HG03469 (cell line): ENCODE results near the gene LMCD1.

Experiments used
- ATAC-seq: cut with Tn5 transposase; IDR thresholded peaks from one replicate; pipeline ENCODE4 v1.9.1; 2021; ENCODE audit warnings: mild to moderate bottlenecking, moderate library complexity, moderate number of reproducible peaks; ENCODE audit not compliant: unreplicated experiment

Gene LMCD1

DNA sequence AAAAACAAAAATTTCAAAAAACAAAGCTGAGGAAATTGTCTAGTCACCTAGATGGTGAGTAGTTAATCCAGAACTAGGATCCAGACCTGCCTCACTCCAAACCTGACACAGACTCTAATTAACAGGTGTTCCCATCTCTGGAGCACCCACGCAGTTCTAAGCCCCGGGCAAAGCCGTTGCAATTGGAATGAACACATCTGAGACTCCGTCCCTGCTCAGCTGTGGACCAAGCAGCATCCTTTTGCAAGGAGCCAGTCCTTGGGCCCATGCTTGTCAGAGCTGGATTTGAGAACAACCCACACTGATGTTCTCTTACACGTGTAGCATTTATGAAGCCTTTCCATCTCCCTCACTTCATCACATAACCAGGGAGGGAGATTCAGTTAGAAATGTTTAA lies 54.8 kb downstream of the LMCD1 start:
- ATAC-seq: no peak

DNA sequence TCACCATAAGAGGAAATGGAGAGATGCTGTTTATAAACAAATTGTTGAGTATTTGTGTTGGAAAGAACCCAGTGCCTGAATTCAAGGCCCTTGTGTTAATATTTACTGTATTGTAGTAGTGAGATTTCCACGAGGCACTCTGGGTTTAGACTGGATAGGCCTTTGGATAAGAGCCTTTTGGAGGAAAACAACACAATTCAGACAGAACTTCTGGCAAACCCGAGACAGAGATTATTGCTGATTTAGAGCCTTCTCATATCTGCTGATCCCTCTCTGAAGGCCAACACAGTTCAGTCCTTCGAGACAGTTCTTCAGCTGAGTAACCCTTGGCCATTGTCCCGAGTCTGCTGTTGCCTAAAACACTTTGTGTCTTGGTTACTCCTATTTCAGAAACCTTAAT lies 55.7 kb downstream of the LMCD1 start:
- ATAC-seq: no peak

DNA sequence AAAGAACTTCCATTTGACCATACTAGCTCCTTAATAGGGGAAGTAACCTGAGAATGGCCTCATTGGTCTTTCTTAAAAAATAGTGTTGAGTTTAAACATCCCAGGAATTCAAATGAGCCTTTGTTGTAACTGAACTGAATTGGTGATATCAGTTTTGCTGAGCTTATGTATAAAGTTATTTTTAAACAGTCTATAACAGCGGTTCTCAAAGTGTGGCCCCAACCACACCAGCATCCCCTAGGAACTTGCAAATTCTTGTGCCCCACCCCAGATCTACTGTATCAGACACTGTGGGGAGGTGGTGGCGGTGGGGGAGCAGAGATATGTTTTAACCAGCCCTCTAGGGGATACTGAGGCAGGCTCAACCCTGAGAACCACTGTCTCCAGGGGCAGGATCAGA lies 57.0 kb downstream of the LMCD1 start:
- ATAC-seq: no peak

DNA sequence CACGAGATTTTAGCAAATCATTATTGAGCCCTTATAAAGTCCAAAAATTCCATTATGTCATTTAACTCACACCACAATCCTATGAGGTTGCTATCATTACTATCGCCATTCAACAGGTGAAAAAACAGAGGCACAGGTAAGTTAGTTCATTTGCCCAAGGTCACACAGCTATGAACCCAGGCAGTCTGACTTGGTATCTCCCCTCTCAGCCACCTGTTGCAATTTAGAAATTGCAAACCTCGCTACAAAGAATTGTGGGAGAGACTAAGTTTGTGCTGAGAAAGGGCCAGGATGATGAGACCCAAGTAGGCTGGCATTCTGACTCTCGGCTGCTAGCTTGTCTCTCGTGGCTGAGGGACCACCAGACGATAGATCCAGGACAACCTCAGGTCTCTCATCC lies 57.7 kb downstream of the LMCD1 start:
- no peak for ATAC-seq

DNA sequence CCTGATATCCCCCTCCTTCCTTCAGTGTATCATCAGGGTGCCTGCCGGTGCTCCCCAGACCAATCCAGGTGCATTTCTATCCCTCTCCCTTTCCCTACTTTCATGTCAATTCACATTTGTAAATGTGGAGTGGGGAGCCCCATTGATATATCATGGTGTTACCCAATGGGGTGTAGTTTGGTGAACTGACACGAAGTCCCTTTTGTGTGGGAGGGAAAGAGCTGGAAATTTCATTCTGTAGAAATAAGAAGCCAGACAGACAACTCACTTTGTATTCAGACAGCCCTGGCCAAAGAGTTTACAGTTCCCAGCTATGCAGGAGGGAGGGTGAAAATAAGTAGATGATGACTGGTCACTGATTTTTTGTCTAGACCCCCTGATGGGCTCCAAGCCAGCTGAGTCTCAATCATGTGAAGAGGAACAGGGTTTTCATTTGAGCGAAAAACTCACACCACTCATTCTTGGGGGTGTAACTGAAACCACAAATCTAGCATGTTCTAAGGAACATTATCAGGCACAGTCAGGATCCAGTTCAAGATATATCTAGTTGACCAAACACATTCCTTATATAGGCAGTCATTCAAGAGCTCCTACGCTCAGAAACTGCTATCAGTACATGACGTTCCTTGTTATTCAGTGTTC lies 58.9 kb downstream of the LMCD1 start:
- no peak for ATAC-seq

DNA sequence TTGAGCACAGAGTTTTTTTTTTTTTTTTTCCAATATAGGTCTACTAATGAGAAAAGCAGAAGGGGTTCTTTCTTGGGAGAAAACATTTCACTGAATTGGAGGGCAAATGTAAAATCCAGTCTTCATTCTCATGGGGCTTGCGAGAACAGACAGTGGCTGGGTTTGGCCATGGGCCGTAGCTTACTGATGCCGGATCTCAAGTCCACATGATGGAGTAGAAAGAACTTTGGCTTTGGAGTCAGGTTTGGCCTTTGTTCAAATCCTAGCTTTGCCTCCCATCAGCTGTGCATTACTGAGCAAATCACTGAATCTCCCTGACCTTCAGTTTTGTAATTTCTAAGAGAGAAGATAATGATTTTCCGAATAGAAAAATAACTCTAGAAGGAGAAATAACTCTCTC lies 59.7 kb downstream of the LMCD1 start:
- ATAC-seq: no peak

DNA sequence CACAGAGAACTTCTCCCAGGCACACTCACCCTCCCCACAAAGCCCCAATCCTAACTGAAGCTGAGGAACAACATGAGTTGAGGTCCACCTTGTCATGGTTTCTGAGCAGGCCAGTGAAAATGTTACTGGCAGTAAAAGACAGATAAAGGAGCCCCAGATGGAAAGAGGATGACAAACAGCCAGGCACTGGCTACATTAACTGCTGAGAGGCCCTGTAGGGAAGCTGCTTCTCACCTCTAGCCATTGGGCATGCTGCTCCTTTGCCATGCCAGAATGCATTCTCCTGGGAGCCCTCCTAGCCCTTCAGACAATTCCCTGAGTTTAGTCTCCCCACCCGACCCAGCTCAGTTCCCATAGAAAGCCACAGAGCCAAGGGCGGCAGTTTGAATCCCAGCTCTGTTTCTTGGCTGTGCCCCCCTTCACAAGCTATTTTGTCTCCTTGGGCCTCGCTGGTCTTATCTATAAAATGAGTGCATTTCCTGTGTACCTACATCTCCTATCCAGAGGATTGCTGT lies 60.5 kb downstream of the LMCD1 start:
- no peak for ATAC-seq

DNA sequence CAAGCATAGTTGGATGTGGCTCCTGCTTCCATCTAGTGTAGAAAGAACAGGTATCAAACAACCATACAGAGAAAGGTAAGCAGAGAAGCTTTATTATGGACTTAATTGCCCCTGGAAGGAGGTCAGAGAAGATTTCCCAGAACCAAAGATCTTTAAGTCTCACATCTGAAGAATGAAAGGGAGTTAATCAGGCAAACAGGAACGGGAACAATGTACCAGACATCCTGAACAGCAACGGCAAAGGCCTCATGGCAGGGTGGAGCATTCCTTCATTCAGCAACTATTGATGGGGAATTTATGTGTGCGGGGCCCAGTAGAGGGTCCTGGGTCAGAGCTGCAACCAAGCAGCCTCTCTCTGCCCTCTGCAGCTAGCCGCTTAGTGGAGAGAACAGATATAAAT lies 61.5 kb downstream of the LMCD1 start:
- ATAC-seq: no peak

DNA sequence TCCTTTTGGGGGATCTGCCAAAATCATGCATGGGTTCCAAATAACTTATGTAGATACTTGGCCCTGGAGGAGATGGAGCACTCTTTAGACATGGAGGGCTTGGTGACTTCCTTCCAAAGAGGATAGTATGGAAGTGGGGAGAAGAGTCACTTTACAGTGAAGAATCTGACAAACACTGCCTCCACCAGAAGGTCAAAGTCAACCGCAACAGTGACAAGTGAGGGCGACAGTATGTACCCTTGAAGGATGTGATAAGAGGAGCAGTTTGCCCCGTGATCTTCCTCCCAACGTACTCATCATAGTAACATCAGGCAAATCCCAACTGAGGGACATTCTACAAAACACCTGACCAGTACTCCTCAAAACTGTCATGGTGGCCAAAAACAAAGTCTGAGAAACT lies 62.0 kb downstream of the LMCD1 start:
- no peak for ATAC-seq

DNA sequence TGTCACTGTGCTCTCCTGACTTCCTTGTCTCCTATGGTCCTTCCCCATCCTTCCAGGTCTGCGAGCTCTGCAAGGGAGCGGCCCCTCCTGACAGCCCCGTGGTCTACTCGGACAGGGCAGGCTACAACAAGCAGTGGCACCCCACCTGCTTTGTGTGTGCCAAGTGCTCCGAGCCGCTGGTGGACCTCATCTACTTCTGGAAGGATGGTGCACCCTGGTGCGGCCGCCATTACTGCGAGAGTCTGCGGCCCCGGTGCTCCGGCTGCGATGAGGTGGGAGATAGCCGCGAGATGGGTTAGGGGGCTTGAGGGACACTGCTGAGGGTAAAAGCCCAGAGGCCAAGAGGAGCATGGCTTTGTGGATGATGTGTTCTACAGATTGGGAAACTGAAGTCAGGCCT lies 63.8 kb downstream of the LMCD1 start:
- ATAC-seq: no peak

DNA sequence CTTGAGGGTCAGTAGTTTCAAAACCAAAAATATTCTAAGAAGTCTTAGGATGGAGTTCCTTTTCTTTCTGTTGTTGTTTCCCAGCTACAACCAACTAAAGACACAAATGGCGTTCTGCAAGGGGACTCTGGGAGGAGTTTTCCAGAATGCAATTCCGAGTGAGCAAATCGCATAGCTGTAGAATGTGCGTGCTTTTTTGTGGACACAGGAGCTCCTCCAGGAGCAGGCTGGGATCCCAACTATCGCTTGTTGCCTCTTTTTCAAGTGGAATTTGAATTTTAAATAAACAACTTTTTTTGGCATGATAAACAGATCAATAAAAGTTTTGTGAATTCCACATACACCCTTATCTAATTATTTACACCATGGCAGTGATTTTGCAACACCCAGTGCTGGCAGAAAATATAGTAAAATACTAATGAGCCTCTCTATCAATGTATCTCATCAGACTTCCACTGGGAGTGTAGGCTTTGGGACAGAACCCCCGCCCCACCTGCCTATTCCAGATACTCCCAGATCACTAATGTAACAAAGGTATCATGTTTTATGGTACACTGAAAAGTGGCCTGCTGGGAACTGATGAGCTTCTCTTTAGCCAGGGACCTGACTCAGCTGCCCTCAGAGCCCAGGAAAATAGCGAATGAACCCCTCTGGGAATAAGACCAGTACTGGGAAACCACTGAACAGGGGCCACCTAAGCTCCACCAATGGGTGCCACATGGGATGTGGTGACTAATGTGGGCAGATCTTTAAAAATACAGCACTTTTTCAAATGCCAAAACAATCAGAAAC lies 66.4 kb downstream of the LMCD1 start:
- no peak for ATAC-seq

DNA sequence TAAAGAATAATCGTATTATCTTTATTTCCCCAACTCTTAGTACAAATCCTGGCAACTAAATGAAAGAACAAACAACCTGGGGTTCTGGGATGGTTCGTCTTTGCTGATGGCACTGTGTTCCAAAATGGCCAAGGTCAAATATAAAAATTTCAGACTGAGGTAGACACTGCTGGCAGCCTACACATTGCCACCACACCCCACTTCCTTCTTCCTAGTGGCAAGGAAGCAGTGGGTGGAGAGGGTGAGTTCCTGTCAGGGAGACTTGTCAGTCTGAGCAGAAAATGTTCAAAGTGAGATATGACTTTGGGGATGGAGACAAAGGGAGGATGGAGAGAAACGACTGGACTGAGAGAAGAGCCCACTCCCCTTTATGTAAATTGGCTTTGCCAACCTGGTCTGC lies 69.6 kb downstream of the LMCD1 start:
- no peak for ATAC-seq

DNA sequence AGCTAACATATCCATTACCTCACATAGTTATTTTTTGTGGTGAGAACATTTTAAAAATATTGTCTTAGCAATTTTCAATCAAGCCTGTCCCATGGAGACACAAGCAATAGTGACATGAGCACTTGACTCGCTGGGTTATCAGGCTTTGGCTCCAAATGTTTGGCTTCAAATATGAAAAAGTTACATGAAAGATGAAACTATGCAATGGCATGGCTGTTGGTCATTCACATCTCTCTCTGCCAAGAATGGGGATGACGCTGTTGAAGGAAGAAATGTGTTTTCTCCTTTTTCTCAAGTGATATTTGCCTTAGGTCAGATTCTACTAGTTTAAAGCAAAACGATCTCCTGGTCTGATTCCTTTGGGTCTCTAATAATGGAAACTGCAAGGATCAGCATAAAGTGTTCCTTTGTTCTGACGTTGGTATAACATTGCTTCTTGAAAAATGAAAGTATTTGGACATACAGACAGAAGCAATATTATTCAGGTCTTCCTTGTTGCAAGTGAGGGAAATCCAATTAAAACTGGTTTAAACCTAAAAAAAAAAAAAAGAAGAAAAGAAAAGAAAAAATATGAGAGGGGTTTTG lies 71.8 kb downstream of the LMCD1 start:
- ATAC-seq: no peak

DNA sequence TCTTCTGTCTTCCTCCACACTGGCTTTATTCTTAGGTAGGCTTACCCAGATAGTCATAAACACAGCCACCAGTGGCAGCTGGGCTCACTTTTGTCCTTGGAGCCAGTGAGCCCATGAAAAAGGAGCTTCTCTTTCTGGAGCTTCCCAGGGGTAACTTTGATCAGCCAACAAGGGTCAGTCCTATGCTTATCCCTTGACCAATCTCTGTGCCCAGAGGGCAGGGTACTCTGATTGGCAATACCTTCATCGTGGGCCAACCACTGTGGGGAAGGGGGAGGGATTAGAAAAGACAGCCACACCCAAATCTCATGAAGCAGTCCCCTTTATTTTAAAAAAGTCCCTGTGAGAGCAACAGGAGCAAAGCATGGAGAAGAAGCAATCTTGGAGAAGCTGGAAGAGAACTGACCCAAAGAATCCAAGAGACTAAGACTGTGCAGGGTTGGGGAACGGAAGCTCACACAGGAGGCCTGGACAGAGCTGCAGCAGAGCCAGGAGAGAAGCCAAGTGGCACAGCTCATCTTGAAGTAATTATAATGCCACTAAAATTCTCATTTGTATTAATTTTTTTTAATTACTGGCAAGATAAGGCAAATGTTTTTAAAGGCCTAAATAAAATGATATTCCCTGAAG lies 72.5 kb downstream of the LMCD1 start:
- no peak for ATAC-seq

DNA sequence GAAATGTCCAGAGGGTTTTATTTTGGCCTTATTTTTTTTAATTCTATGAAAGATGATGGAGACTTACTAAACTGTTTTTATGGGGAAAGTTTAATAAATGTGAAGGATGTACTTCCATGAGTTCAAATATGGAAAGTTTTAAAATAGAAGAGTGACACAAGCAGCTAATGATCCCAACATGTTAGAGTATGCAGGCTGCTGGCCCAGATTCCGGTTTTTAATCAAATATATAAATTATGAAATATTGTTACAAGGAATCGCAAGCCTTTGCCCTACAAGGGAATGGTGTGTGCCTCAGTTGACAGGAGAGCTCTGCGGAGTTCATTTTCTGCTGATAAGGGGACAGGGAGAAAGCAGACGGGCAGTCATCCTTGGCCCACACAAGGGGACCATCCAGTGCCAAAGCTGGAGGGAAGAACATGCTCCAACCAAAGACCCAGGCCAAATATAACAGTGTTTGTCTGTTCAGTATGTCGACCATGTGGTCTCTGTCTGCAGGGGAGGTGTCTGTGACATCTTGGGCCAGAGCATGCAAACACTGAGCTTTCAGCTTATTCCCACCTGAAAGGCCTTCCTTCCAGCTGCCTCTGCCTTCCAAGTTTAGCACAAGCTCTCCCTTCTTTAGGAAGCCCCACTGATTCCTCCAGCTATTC lies 73.2 kb downstream of the LMCD1 start:
- ATAC-seq: no peak

DNA sequence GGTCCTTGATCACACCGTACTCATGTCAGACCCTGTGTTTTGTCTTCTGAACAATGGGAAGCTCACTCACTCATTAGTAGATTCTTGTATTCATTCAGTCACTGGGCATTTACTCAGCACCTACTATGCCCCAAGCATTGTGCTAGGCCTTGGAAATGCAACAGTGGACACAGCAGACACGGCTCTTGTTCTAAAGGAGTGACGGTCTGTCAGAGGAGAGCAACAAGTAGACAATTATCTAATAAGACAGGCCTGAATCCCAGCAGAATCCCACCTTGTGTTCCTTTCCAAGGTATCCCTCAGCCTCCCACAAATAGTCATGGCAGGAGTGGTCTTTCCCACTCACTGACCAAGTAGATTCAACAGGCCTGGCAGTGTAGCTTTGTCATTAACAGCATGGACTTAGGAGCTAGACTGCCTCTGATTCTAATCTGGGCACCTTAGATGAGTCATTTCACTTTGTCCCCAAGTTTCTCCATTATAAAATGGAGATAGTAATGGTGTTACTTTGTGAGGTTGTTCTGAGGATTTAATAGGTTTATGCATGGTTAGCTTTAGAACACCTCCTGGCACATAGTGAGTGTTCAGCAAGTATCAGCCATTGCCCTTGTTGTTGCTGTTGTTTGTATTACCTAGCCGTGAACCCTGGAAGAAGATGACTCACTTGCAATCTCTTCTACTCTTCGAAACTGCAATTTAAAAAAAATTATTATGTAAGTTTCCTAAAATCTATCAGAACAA lies 73.9 kb downstream of the LMCD1 start:
- ATAC-seq: no peak

DNA sequence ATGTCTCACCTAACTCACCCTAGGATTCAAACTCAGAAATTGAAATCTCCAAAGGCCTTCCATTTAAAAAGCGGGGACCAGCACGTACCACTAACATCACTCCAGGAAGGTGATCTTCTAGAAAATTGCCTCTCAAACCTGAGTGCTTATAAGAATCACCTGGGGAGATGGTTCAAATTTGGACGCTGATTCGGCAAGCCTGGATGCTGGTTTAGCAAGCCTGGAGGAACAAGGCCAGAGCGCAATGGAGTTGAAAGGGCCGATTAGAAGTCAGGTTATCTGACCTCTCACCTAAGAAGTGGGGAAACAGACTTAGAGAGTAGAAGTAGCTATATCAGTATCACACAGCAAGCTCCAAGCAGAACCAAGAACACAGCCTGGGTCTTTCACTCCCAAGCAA lies 74.8 kb downstream of the LMCD1 start:
- no peak for ATAC-seq

DNA sequence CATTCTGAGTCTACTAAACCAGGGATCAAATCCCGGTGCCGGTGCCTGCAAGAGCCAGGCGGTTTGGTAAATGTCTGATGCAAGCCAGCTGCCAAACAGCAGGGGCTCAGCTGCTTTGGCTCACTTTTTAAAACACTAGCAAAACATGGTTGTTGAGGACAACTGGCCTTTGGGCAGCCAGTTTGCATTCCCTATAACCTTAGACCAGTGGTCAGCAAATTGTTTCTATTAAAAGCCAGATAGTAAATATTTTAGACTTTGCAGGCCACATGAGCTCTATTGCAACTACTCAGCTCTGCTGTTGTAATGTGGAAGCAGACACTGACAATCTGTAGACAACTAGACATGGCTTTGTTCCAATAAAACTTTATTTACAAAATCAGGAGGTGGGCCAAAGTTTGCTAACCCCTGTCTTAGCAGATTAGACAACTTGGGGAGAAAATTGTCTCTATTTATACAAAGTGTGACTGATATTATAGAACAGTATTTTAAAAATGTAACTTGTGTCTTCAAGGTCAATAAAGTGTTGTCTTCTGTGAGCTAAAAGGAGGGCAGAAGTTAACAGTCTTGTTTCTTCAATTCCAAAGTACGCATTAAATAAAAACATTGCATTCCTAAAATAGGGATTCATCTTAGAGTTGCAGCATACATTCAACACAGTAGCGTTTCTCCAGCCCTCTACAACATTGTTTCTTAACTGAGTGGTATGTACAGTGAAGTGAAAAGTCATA lies 75.4 kb downstream of the LMCD1 start:
- ATAC-seq: no peak

DNA sequence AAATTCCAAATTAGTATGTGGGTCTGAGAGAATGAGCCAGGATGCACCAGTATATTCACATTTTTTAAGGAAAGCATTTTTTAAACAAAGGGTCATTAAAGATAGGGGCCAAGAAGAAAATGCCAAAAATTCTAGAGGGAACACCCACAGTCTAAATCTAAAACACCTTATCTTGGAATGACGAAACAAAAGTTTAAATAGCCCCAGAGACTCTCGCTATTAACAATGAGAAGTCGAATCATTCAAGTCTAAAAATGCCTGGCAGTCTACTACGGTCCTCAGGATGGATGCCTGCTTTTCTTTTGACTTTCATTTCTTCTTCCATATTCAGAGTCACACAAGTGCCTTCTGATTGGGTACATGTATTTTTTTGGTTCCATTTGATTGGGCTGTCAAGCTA lies 76.7 kb downstream of the LMCD1 start:
- peak; percentile 22 for ATAC-seq

DNA sequence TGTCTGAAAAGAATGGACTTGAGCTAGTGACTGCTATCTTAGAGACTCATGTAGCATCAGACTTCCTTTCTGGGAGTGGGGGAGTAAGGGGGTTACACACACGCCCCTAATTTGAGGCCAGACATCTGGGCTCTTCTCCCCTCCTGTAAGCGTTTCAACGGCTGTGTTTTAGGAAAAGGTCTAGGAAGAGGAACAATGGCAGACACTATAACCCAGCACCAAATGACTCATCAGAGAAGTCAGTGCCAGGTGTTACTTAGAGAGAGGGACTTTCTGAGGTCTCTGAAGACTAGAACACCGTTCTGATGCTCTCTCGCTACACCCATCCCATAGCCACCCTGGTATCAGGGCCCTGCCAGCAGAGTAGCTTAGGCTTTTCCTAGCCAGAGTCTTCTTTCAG lies 77.5 kb downstream of the LMCD1 start:
- peak; percentile 97 for ATAC-seq
